Measurements from ENCODE around the gene SFI1.

SFI1 gene

GRCh38 chr22:31461699-31462098 lies 34.6 kb upstream of the SFI1 start:
- H3K36me3 ChIP-seq (ENCODE audit: insufficient read depth, low read length) = peaks cover 84% of the 10 kb centered on the region; the same call in 1 of the 2 replicates
- H3K27me3 ChIP-seq (ENCODE audit: insufficient read depth, low read length, poor library complexity, severe bottlenecking) = no peaks in the 10 kb centered on the region

GRCh38 chr22:31465307-31465706 lies 31.0 kb upstream of the SFI1 start:
- Histone ChIP-seq H4K20me1 (ENCODE audit: insufficient read depth, low read length, poor library complexity, severe bottlenecking) (peaks cover 7% of the 10 kb centered on the region), H3K4me2 (ENCODE audit: low read depth, low read length, poor library complexity, severe bottlenecking) (no peak overlapping the region), H3K9me3 (ENCODE audit: insufficient read depth, low read depth, low read length) (no peaks in the 10 kb centered on the region), H3F3A (ENCODE audit: low read depth) (no peaks in the 10 kb centered on the region), H3K4me3 (ENCODE audit: low read length, poor library complexity, severe bottlenecking) (no peak overlapping the region), H2AFZ (ENCODE audit: low read length) (no peak overlapping the region), H3K9me2 (replicated peaks; ENCODE audit: low read depth, low read length) (no peaks in the 10 kb centered on the region), H3K36me3 (ENCODE audit: insufficient read depth, low read length) (peaks cover 79% of the 10 kb centered on the region), H3K4me1 (ENCODE audit: insufficient read depth, low read length, poor library complexity, severe bottlenecking) (no peaks in the 10 kb centered on the region), H3K27me3 (ENCODE audit: insufficient read depth, low read length, poor library complexity, severe bottlenecking) (no peaks in the 10 kb centered on the region), H3K79me2 (ENCODE audit: insufficient read depth, low read length) (no peaks in the 10 kb centered on the region; the same call in 1 of the 2 replicates), H3K9ac (ENCODE audit: low read depth, low read length, poor library complexity, severe bottlenecking) (no peak overlapping the region)
- TF ChIP-seq CTCF (conservative IDR thresholded peaks at IDR 0.05; ENCODE audit: low read length) (no peak), EZH2phosphoT487 (IDR thresholded peaks at IDR 0.05; ENCODE audit: borderline replicate concordance) (no peak)

More at GRCh38 chr22:31461699-31462098, 34.6 kb upstream of the SFI1 start:
- H3K4me2 ChIP-seq (ENCODE audit: low read depth, low read length, poor library complexity, severe bottlenecking) = no peak overlapping the region
- H3K4me1 ChIP-seq (ENCODE audit: insufficient read depth, low read length, poor library complexity, severe bottlenecking) = no peaks in the 10 kb centered on the region
- H3K9ac ChIP-seq (ENCODE audit: low read depth, low read length, poor library complexity, severe bottlenecking) = no peak overlapping the region
- no peak overlapping the region for H2AFZ ChIP-seq (ENCODE audit: low read length)
- H4K20me1 ChIP-seq (ENCODE audit: insufficient read depth, low read length, poor library complexity, severe bottlenecking) = peaks cover 7% of the 10 kb centered on the region
- no peaks in the 10 kb centered on the region for H3K9me2 ChIP-seq (replicated peaks; ENCODE audit: low read depth, low read length)
- TF ChIP-seq CTCF (conservative IDR thresholded peaks at IDR 0.05; ENCODE audit: low read length) (no peak), EZH2phosphoT487 (IDR thresholded peaks at IDR 0.05; ENCODE audit: borderline replicate concordance) (no peak)
- no peak overlapping the region for H3K4me3 ChIP-seq (ENCODE audit: low read length, poor library complexity, severe bottlenecking)
- H3F3A ChIP-seq (ENCODE audit: low read depth) = no peaks in the 10 kb centered on the region
- H3K79me2 ChIP-seq (ENCODE audit: insufficient read depth, low read length) = no peaks in the 10 kb centered on the region; the same call in 1 of the 2 replicates
- no peaks in the 10 kb centered on the region for H3K9me3 ChIP-seq (ENCODE audit: insufficient read depth, low read depth, low read length)

GRCh38 chr22:31474743-31475142 lies 21.6 kb upstream of the SFI1 start:
- Histone ChIP-seq H3K9ac (ENCODE audit: low read depth, low read length, poor library complexity, severe bottlenecking) (no peak overlapping the region), H3K4me3 (ENCODE audit: low read length, poor library complexity, severe bottlenecking) (no peak overlapping the region), H3K4me1 (ENCODE audit: insufficient read depth, low read length, poor library complexity, severe bottlenecking) (peaks cover 6% of the 10 kb centered on the region), H2AFZ (ENCODE audit: low read length) (no peak overlapping the region), H3K4me2 (ENCODE audit: low read depth, low read length, poor library complexity, severe bottlenecking) (no peak overlapping the region), H4K20me1 (ENCODE audit: insufficient read depth, low read length, poor library complexity, severe bottlenecking) (peaks cover 25% of the 10 kb centered on the region), H3K36me3 (ENCODE audit: insufficient read depth, low read length) (peaks cover 42% of the 10 kb centered on the region; the same call in 1 of the 2 replicates), H3K9me3 (ENCODE audit: insufficient read depth, low read depth, low read length) (no peaks in the 10 kb centered on the region), H3K79me2 (ENCODE audit: insufficient read depth, low read length) (peaks cover 72% of the 10 kb centered on the region), H3K27me3 (ENCODE audit: insufficient read depth, low read length, poor library complexity, severe bottlenecking) (no peaks in the 10 kb centered on the region), H3K9me2 (replicated peaks; ENCODE audit: low read depth, low read length) (no peaks in the 10 kb centered on the region), H3F3A (ENCODE audit: low read depth) (no peaks in the 10 kb centered on the region)
- no peak for TF ChIP-seq CTCF (conservative IDR thresholded peaks at IDR 0.05; ENCODE audit: low read length)
- no peak for TF ChIP-seq EZH2phosphoT487 (IDR thresholded peaks at IDR 0.05; ENCODE audit: borderline replicate concordance)

Data from Loucy (cell line).